DMS53 (cell line): Measurements from ENCODE around the gene LPCAT3.
"Not testable (repeated sequence)": the region's sequence is repeated elsewhere in the genome, so short reads cannot be mapped to it uniquely, and the experiment has no call there.

Experiments
- DNase-seq: peaks from one replicate; lab custom pipeline; 2025; lab: John Stamatoyannopoulos, UW

Gene LPCAT3

GRCh38 chr12:7018350-7019042 lies at the start of gene LPCAT3:
TSS of gene LPCAT3 (minus strand) at chr12:7018476. CDS start at chr12:7018424, 52 bp downstream.
- DNase-seq, result peak; percentile 100

- no peak for DNase-seq
Observed at GRCh38 chr12:7067096-7067495, 48.8 kb upstream of the LPCAT3 start.

GRCh38 chr12:7066596-7066995 lies 48.3 kb upstream of the LPCAT3 start:
- DNase-seq, result no peak

GRCh38 chr12:7065073-7065623 lies 46.9 kb upstream of the LPCAT3 start:
- no peak for DNase-seq

- no peak for DNase-seq
Observed at GRCh38 chr12:7064516-7064915, 46.2 kb upstream of the LPCAT3 start.

GRCh38 chr12:7061596-7061995 lies 43.3 kb upstream of the LPCAT3 start:
- no peak for DNase-seq

- DNase-seq, result no peak
Observed at GRCh38 chr12:7061138-7061537, 42.9 kb upstream of the LPCAT3 start.

- peak; percentile 54 for DNase-seq
Observed at GRCh38 chr12:7060353-7060954, 42.2 kb upstream of the LPCAT3 start, which contains the start of gene C1S. TSS of gene C1S (plus strand) at chr12:7060718. CDS start at chr12:7061913, 1,195 bp downstream.

GRCh38 chr12:7059780-7060179 lies 41.5 kb upstream of the LPCAT3 start:
- no peak for DNase-seq

GRCh38 chr12:7058850-7059395 lies 40.6 kb upstream of the LPCAT3 start:
- DNase-seq, result no peak

- no peak for DNase-seq
Observed at GRCh38 chr12:7058163-7058845, 40.0 kb upstream of the LPCAT3 start.

GRCh38 chr12:7055736-7056135 lies 37.5 kb upstream of the LPCAT3 start:
- not testable (repeated sequence) for DNase-seq

GRCh38 chr12:7054925-7055324 lies 36.6 kb upstream of the LPCAT3 start:
- DNase-seq, result no peak

- not testable (repeated sequence) for DNase-seq
Observed at GRCh38 chr12:7049973-7050372, 31.7 kb upstream of the LPCAT3 start.

GRCh38 chr12:7049445-7049951 lies 31.2 kb upstream of the LPCAT3 start:
- DNase-seq, result not testable (repeated sequence)

GRCh38 chr12:7047306-7047705 lies 29.0 kb upstream of the LPCAT3 start:
- no peak for DNase-seq

GRCh38 chr12:7046383-7047105 lies 28.3 kb upstream of the LPCAT3 start:
- DNase-seq, result no peak

GRCh38 chr12:7045913-7046312 lies 27.6 kb upstream of the LPCAT3 start:
- DNase-seq, result no peak

- DNase-seq, result peak; percentile 72
Observed at GRCh38 chr12:7042842-7043241, 24.6 kb upstream of the LPCAT3 start.

GRCh38 chr12:7039403-7039802 lies 21.1 kb upstream of the LPCAT3 start:
- DNase-seq, result no peak

GRCh38 chr12:7038591-7038990 lies 20.3 kb upstream of the LPCAT3 start:
- DNase-seq, result no peak

GRCh38 chr12:7037411-7037810 lies 19.1 kb upstream of the LPCAT3 start:
- DNase-seq, result not testable (repeated sequence)
